Activated CD8-positive, alpha-beta T cell treated with anti-CD3 and anti-CD28 coated beads, Interleukin-2, amount 10 ng/mL, durations not matched to agents 7 days and 5 days (primary cell): ENCODE data around the gene GTF3A. TPM values are rescaled to one million over a fixed set of nuclear protein-coding genes. Genes with fewer than 3 reads are reported as not detected.
"Not testable (repeated sequence)": the region's sequence is repeated elsewhere in the genome, so short reads cannot be mapped to it uniquely, and the experiment has no call there.

Source experiments
- ATAC-seq: fragments of 150-1000 bp; cut with Tn5 transposase; one replicate; pipeline ENCODE4 v1.10.0; 2021; ENCODE audit warnings: moderate library complexity
- CTCF ChIA-PET: fragments of 350-600 bp; sonication (Branson Sonifier 250); formaldehyde crosslinking; loops from one replicate; lab custom pipeline; 2021; ENCODE audit warnings: antibody characterized with exemption; lab: Charles Lee
- POLR2A ChIA-PET: fragments of 350-600 bp; sonication (Branson Sonifier 250); formaldehyde crosslinking; loops from one replicate; lab custom pipeline; 2021; ENCODE audit warnings: antibody characterized with exemption; lab: Charles Lee
- DNase-seq: peaks from one replicate; pipeline ENCODE4 v3.0.0-alpha.2; 2020
- H3K27ac Mint-ChIP-seq: one replicate; pipeline ENCODE4 v1.8.0; 2021; ENCODE audit warnings: mild to moderate bottlenecking, mixed read lengths
- H3K27me3 Mint-ChIP-seq: one replicate; pipeline ENCODE4 v1.8.0; 2021; ENCODE audit warnings: low read depth, mixed read lengths
- H3K36me3 Mint-ChIP-seq: one replicate; pipeline ENCODE4 v1.8.0; 2021; ENCODE audit warnings: low read depth, mixed read lengths
- H3K4me1 Mint-ChIP-seq: one replicate; pipeline ENCODE4 v1.8.0; 2021; ENCODE audit warnings: low read depth, mixed read lengths
- H3K4me3 Mint-ChIP-seq: one replicate; pipeline ENCODE4 v1.8.0; 2021; ENCODE audit warnings: mild to moderate bottlenecking, mixed read lengths
- H3K9me3 Mint-ChIP-seq: one replicate; pipeline ENCODE4 v1.8.0; 2022; ENCODE audit warnings: mixed read lengths; ENCODE audit not compliant: insufficient read depth
- total RNA-seq, 2 experiments: library from RNA; stranded (reverse); gene quantifications; one replicate each; pipeline ENCODE4 v1.2.3, GENCODE V29; 2021

The GTF3A gene
- total RNA-seq, 2 experiments from 2014 or later: 227 to 233 TPM

GRCh38 chr13:27391471-27391870, 32.9 kb upstream of the GTF3A start:
- H3K27ac Mint-ChIP-seq: no peak overlapping the region
- ChIA-PET POLR2A (no interaction called here), CTCF (interaction anchor here (1.0 kb wide), 1 partner anchor 30 kb away, joined by 3 read pairs; no protein-coding TSS in a partner anchor)
- no peak overlapping the region for H3K4me3 Mint-ChIP-seq
- no peak for ATAC-seq
- H3K9me3 Mint-ChIP-seq: no peaks in the 10 kb centered on the region
- H3K36me3 Mint-ChIP-seq: no peaks in the 10 kb centered on the region
- no peak for DNase-seq
- peaks cover 5% of the 10 kb centered on the region for H3K27me3 Mint-ChIP-seq
- no peaks in the 10 kb centered on the region for H3K4me1 Mint-ChIP-seq

- DNase-seq (no peak), ATAC-seq (no peak)
- Mint-ChIP-seq H3K9me3 (no peaks in the 10 kb centered on the region), H3K4me1 (no peaks in the 10 kb centered on the region), H3K27ac (no peak overlapping the region), H3K27me3 (peaks cover 5% of the 10 kb centered on the region), H3K4me3 (no peak overlapping the region), H3K36me3 (no peaks in the 10 kb centered on the region)
- CTCF ChIA-PET: interaction anchor here (1.5 to 2.8 kb wide), 2 partner anchors 31 to 434 kb away, joined by 5 to 12 read pairs; no protein-coding TSS in a partner anchor
- POLR2A ChIA-PET: no interaction called here
Measured at GRCh38 chr13:27393101-27393500, 31.3 kb upstream of the GTF3A start.

GRCh38 chr13:27395007-27395510, 29.4 kb upstream of the GTF3A start:
- DNase-seq (no peak), ATAC-seq (no peak)
- Mint-ChIP-seq H3K4me3 (no peak overlapping the region), H3K27ac (no peak overlapping the region), H3K36me3 (no peaks in the 10 kb centered on the region), H3K4me1 (no peaks in the 10 kb centered on the region), H3K9me3 (no peaks in the 10 kb centered on the region), H3K27me3 (peaks cover 5% of the 10 kb centered on the region)
- ChIA-PET POLR2A (no interaction called here), CTCF (interaction anchor here (2.8 kb wide), 1 partner anchor 432 kb away, joined by 12 read pairs; no protein-coding TSS in a partner anchor)

- no peak for DNase-seq
- Mint-ChIP-seq H3K4me1 (peaks cover 4% of the 10 kb centered on the region), H3K27me3 (peaks cover 4% of the 10 kb centered on the region), H3K9me3 (no peaks in the 10 kb centered on the region), H3K4me3 (no peak overlapping the region), H3K27ac (no peak overlapping the region), H3K36me3 (no peaks in the 10 kb centered on the region)
- ChIA-PET POLR2A (no interaction called here), CTCF (no interaction called here)
- no peak for ATAC-seq
Measured at GRCh38 chr13:27396252-27396846, 28.1 kb upstream of the GTF3A start.

- H3K4me1 Mint-ChIP-seq: peaks cover 6% of the 10 kb centered on the region
- ATAC-seq (no peak), DNase-seq (no peak)
- H3K36me3 Mint-ChIP-seq: no peaks in the 10 kb centered on the region
- H3K27ac Mint-ChIP-seq: no peak overlapping the region
- ChIA-PET CTCF (interaction anchor here (2.1 kb wide), 1 partner anchor 428 kb away, joined by 6 read pairs; no protein-coding TSS in a partner anchor), POLR2A (no interaction called here)
- peaks cover 2% of the 10 kb centered on the region for H3K27me3 Mint-ChIP-seq
- H3K4me3 Mint-ChIP-seq: no peak overlapping the region
- no peaks in the 10 kb centered on the region for H3K9me3 Mint-ChIP-seq
Measured at GRCh38 chr13:27398360-27398759, 26.1 kb upstream of the GTF3A start.

GRCh38 chr13:27400405-27400804, 24.0 kb upstream of the GTF3A start:
- H3K36me3 Mint-ChIP-seq, H3K27me3 Mint-ChIP-seq, ATAC-seq, H3K9me3 Mint-ChIP-seq, H3K4me3 Mint-ChIP-seq, DNase-seq, H3K4me1 Mint-ChIP-seq, H3K27ac Mint-ChIP-seq: not testable (repeated sequence)
- ChIA-PET CTCF (interaction anchor here (0.7 kb wide), 1 partner anchor 27 kb away, joined by 3 read pairs; no protein-coding TSS in a partner anchor), POLR2A (interaction anchor here (0.5 kb wide), 1 partner anchor 13 kb away, joined by 3 read pairs; no protein-coding TSS in a partner anchor)

GRCh38 chr13:27401210-27401609, 23.2 kb upstream of the GTF3A start:
- DNase-seq: no peak
- H3K4me1 Mint-ChIP-seq: peaks cover 6% of the 10 kb centered on the region
- ChIA-PET CTCF (no interaction called here), POLR2A (no interaction called here)
- H3K27ac Mint-ChIP-seq: no peak overlapping the region
- ATAC-seq: no peak
- H3K9me3 Mint-ChIP-seq: no peaks in the 10 kb centered on the region
- H3K4me3 Mint-ChIP-seq: no peak overlapping the region
- no peaks in the 10 kb centered on the region for H3K36me3 Mint-ChIP-seq
- H3K27me3 Mint-ChIP-seq: peaks cover 4% of the 10 kb centered on the region

- CTCF ChIA-PET: interaction anchor here (0.8 to 1.2 kb wide), 4 partner anchors 23 to 423 kb away, joined by 3 read pairs; no protein-coding TSS in a partner anchor
Measured at GRCh38 chr13:27403203-27403678, 21.2 kb upstream of the GTF3A start.

GRCh38 chr13:27403727-27404385, 20.6 kb upstream of the GTF3A start:
- no peak overlapping the region for H3K4me3 Mint-ChIP-seq
- ATAC-seq (no peak), DNase-seq (no peak)
- H3K27me3 Mint-ChIP-seq: peaks cover 19% of the 10 kb centered on the region
- ChIA-PET POLR2A (interaction anchor here (1.2 to 1.3 kb wide), 2 partner anchors 20 to 22 kb away, joined by 3 to 4 read pairs; partner anchors contain the start of gene GTF3A), CTCF (interaction anchor here (0.8 to 1.2 kb wide), 4 partner anchors 22 to 423 kb away, joined by 3 read pairs; no protein-coding TSS in a partner anchor)
- no peak overlapping the region for H3K27ac Mint-ChIP-seq
- H3K4me1 Mint-ChIP-seq: peaks cover 10% of the 10 kb centered on the region
- H3K9me3 Mint-ChIP-seq: no peaks in the 10 kb centered on the region
- no peaks in the 10 kb centered on the region for H3K36me3 Mint-ChIP-seq

More at GRCh38 chr13:27403203-27403678, 21.2 kb upstream of the GTF3A start:
- Mint-ChIP-seq H3K9me3 (no peaks in the 10 kb centered on the region), H3K27ac (no peak overlapping the region), H3K4me1 (peaks cover 10% of the 10 kb centered on the region), H3K27me3 (peaks cover 14% of the 10 kb centered on the region), H3K36me3 (no peaks in the 10 kb centered on the region), H3K4me3 (no peak overlapping the region)
- POLR2A ChIA-PET: interaction anchor here (1.2 kb wide), 1 partner anchor 23 kb away, joined by 3 read pairs; no protein-coding TSS in a partner anchor
- DNase-seq (no peak), ATAC-seq (no peak)

GRCh38 chr13:27404680-27405079, 19.7 kb upstream of the GTF3A start:
- H3K27ac Mint-ChIP-seq: no peak overlapping the region
- no peak overlapping the region for H3K4me3 Mint-ChIP-seq
- no peak for ATAC-seq
- CTCF ChIA-PET: interaction anchor here (1.8 kb wide), 1 partner anchor 422 kb away, joined by 10 read pairs; no protein-coding TSS in a partner anchor
- POLR2A ChIA-PET: interaction anchor here (1.3 kb wide), 1 partner anchor 19 kb away, joined by 4 read pairs; the partner anchor contains the start of gene GTF3A
- H3K4me1 Mint-ChIP-seq: peaks cover 10% of the 10 kb centered on the region
- H3K27me3 Mint-ChIP-seq: peaks cover 27% of the 10 kb centered on the region
- no peaks in the 10 kb centered on the region for H3K36me3 Mint-ChIP-seq
- no peak for DNase-seq
- no peaks in the 10 kb centered on the region for H3K9me3 Mint-ChIP-seq

- CTCF ChIA-PET: interaction anchor here (0.9 to 1.8 kb wide), 5 partner anchors 32 to 421 kb away, joined by 3 to 10 read pairs (median 5); no protein-coding TSS in a partner anchor
- no peak overlapping the region for H3K4me3 Mint-ChIP-seq
- H3K9me3 Mint-ChIP-seq: no peaks in the 10 kb centered on the region
- H3K36me3 Mint-ChIP-seq: no peaks in the 10 kb centered on the region
- no peak for DNase-seq
- H3K27ac Mint-ChIP-seq: no peak overlapping the region
- POLR2A ChIA-PET: no interaction called here
- peaks cover 31% of the 10 kb centered on the region for H3K27me3 Mint-ChIP-seq
- no peak for ATAC-seq
- H3K4me1 Mint-ChIP-seq: peaks cover 10% of the 10 kb centered on the region
Measured at GRCh38 chr13:27405546-27406134, 18.8 kb upstream of the GTF3A start.
